GM19043 (cell line): Measurements from ENCODE around the gene AKAP6.

ENCODE experiments used
- ATAC-seq: cut with Tn5 transposase; IDR thresholded peaks from one replicate; pipeline ENCODE4 v1.9.1; 2021; ENCODE audit warnings: low read depth; ENCODE audit not compliant: unreplicated experiment

Gene AKAP6

GRCh38 chr14:32329146-32329545 is at the start of gene AKAP6:
Gene AKAP6, plus strand, starts transcription at chr14:32329298. Its CDS starts 104,196 bp downstream, at chr14:32433494.
- ATAC-seq: no peak

- ATAC-seq: no peak
Observed at GRCh38 chr14:32286602-32287001, 42.5 kb upstream of the AKAP6 start.

- ATAC-seq: no peak
Observed at GRCh38 chr14:32296366-32296765, 32.7 kb upstream of the AKAP6 start.

GRCh38 chr14:32298346-32298745 is 30.8 kb upstream of the AKAP6 start:
- ATAC-seq: no peak

- ATAC-seq: no peak
Observed at GRCh38 chr14:32300136-32300535, 29.0 kb upstream of the AKAP6 start.

GRCh38 chr14:32303865-32304264 is 25.2 kb upstream of the AKAP6 start:
- no peak for ATAC-seq

GRCh38 chr14:32304296-32304695 is 24.8 kb upstream of the AKAP6 start:
- no peak for ATAC-seq

GRCh38 chr14:32306549-32306948 is 22.5 kb upstream of the AKAP6 start:
- ATAC-seq: no peak

- ATAC-seq: no peak
Observed at GRCh38 chr14:32307881-32308582, 21.1 kb upstream of the AKAP6 start.

- no peak for ATAC-seq
Observed at GRCh38 chr14:32310876-32311275, 18.2 kb upstream of the AKAP6 start.

- ATAC-seq: no peak
Observed at GRCh38 chr14:32311294-32312009, 17.6 kb upstream of the AKAP6 start.

- no peak for ATAC-seq
Observed at GRCh38 chr14:32312010-32312331, 17.1 kb upstream of the AKAP6 start.

- no peak for ATAC-seq
Observed at GRCh38 chr14:32313844-32314376, 15.2 kb upstream of the AKAP6 start.

- ATAC-seq: no peak
Observed at GRCh38 chr14:32318087-32318795, 10.9 kb upstream of the AKAP6 start.

- no peak for ATAC-seq
Observed at GRCh38 chr14:32319368-32320049, 9.6 kb upstream of the AKAP6 start.

GRCh38 chr14:32324601-32325000 is 4.5 kb upstream of the AKAP6 start:
- ATAC-seq: no peak

GRCh38 chr14:32327255-32327961 is 1.7 kb upstream of the AKAP6 start:
- ATAC-seq: no peak

- ATAC-seq: no peak
Observed at GRCh38 chr14:32329690-32330285, 690 bp downstream of the AKAP6 start.

- ATAC-seq: no peak
Observed at GRCh38 chr14:32330351-32331111, 1.4 kb downstream of the AKAP6 start.
